Parathyroid adenoma (tissue), 2 donors: Measurements from ENCODE around the gene CDNF.
A peak's percentile ranks its signal among the peaks of the same experiment; 100 is the strongest.

Experiments used
- H2AFZ ChIP-seq: fragments of 300-600 bp; sonication (generic); one replicate; pipeline ENCODE4 v1.7.0; 2017; ENCODE audit warnings: antibody characterized with exemption, mild to moderate bottlenecking
- H3K27ac ChIP-seq: fragments of 300-600 bp; sonication (generic); one replicate; pipeline ENCODE4 v1.7.0; 2017
- H3K27me3 ChIP-seq: fragments of 300-600 bp; sonication (generic); one replicate; pipeline ENCODE4 v1.7.0; 2017; ENCODE audit warnings: low read length; ENCODE audit not compliant: control insufficient read depth, insufficient read depth
- H3K36me3 ChIP-seq: fragments of 300-600 bp; sonication (generic); one replicate; pipeline ENCODE4 v1.7.0; 2017; ENCODE audit warnings: low read length; ENCODE audit not compliant: control insufficient read depth, insufficient read depth
- H3K4me1 ChIP-seq: fragments of 300-600 bp; sonication (generic); one replicate; pipeline ENCODE4 v1.7.0; 2017; ENCODE audit warnings: control low read depth
- H3K4me2 ChIP-seq: fragments of 300-600 bp; sonication (generic); one replicate; pipeline ENCODE4 v1.7.0; 2017; ENCODE audit warnings: low read length
- H3K4me3 ChIP-seq: fragments of 300-600 bp; sonication (generic); one replicate; pipeline ENCODE4 v1.7.0; 2017; ENCODE audit warnings: low read depth, low read length
- H3K79me2 ChIP-seq: fragments of 300-600 bp; sonication (generic); one replicate; pipeline ENCODE4 v1.7.0; 2017; ENCODE audit warnings: control low read depth
- H3K9ac ChIP-seq: fragments of 300-600 bp; sonication (generic); one replicate; pipeline ENCODE4 v1.7.0; 2017; ENCODE audit warnings: mild to moderate bottlenecking
- H3K9me3 ChIP-seq: fragments of 300-600 bp; sonication (generic); one replicate; pipeline ENCODE4 v1.7.0; 2017; ENCODE audit warnings: low read length; ENCODE audit not compliant: control insufficient read depth
- TF ChIP-seq, protein P1 (sequence below): fragments of 300-600 bp; sonication (generic); IDR thresholded peaks from one replicate; pipeline ENCODE4 v1.7.0; 2017; ENCODE audit warnings: antibody characterized with exemption, mild to moderate bottlenecking
- donor health status: primary hyperparathyroidism.

The CDNF gene

DNA sequence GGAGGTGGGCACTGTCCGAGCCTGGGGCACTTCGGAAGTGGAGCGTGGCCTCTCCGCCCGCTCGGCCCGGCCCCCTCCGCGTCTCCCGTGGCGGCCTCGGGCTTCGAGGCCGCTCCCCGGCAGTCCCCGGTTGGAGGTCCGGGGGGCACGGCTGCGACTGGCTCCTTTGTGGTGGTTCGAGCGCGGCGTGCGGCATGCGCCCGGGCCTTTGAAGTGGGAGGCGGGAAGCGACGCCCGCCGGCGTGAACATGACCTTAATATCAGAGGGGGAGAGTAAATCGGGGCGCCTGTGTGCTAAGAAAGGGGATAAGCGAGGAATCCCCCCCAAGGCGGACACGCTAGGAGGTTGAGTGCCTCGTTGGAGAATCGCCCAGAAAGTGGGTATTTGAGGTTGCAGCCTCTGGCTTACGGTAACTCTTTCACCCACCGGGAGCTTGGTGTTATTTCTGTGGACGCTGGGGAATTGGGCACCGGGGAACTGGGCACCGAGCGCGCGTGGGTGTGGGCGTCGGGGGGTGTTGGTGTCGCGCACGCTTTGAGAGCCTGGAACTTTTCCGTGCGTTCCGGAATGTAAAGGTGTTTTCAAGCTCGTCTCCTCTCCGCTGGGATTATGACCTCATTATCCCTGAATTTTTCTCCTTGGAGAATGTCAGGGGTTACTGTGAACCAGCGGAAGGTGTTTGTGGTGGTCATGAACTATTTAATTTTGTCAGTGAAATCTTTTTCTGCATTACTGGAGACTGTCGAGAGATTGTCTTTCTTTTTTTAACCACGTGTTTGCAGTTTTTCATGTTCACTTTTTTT is 41.5 kb upstream of the CDNF start:
- H3K9me3 ChIP-seq: no peaks in the 10 kb centered on the region
- peaks cover 10% of the 10 kb centered on the region for H3K4me1 ChIP-seq
- no peaks in the 10 kb centered on the region for H3K36me3 ChIP-seq
- H2AFZ ChIP-seq: peak overlapping the region; percentile 90
- H3K27ac ChIP-seq: peak overlapping the region; percentile 40
- peaks cover 9% of the 10 kb centered on the region for H3K79me2 ChIP-seq
- peak overlapping the region; percentile 55 for H3K9ac ChIP-seq
- H3K4me3 ChIP-seq: peak overlapping the region; percentile 73
- TF ChIP-seq, protein P1, sequence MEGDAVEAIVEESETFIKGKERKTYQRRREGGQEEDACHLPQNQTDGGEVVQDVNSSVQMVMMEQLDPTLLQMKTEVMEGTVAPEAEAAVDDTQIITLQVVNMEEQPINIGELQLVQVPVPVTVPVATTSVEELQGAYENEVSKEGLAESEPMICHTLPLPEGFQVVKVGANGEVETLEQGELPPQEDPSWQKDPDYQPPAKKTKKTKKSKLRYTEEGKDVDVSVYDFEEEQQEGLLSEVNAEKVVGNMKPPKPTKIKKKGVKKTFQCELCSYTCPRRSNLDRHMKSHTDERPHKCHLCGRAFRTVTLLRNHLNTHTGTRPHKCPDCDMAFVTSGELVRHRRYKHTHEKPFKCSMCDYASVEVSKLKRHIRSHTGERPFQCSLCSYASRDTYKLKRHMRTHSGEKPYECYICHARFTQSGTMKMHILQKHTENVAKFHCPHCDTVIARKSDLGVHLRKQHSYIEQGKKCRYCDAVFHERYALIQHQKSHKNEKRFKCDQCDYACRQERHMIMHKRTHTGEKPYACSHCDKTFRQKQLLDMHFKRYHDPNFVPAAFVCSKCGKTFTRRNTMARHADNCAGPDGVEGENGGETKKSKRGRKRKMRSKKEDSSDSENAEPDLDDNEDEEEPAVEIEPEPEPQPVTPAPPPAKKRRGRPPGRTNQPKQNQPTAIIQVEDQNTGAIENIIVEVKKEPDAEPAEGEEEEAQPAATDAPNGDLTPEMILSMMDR: no peak
- H3K4me2 ChIP-seq: peak overlapping the region; percentile 81
- H3K27me3 ChIP-seq: no peaks in the 10 kb centered on the region

DNA sequence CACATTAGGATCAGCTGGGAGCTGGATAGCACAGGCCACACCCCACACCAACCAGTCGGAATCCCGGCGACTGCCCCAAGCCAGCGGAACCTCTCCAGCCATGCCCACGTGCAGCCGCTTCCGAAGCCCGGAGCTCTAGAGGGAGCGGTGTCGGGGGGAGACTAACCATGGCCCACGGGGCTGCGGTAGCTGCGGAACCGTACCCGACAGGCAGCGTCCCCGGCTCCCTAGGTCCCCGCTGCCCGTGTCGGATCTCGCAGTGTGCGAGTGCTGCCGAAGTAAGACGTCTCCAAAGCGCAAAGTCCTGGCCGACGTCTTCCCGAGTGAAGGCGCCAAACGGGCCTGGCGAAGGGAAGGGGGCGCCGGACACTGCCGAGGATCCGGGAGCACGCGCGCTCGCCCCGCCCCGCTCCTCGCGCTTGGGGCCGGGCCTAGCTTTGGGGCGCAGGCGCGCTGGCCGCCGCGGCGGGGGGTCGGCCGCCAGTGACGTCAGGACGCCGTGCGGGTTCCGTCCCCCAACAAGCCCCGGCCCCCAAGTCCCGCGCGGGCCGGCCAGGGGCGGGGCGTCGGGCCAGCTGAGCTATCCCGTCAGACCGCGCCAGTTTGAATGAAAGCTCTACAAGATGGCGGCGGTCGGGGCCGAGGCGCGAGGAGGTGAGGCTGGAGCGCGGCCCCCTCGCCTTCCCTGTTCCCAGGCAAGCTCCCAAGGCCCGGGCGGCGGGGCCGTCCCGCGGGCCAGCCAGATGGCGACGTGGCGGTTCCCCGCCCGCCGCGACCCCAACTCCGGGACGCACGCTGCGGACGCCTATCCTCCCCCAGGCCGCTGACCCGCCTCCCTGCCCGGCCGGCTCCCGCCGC is 40.7 kb upstream of the CDNF start, which contains the start of gene SUV39H2:
Gene SUV39H2 (plus strand): TSS at position 601 of the 858 bp plus-strand sequence. CDS start 23 bp downstream, at position 624.
- Histone ChIP-seq H3K36me3 (no peaks in the 10 kb centered on the region), H3K4me3 (peak within 1 kb of the TSS; percentile 94), H3K9ac (peak within 1 kb of the TSS; percentile 86), H3K27me3 (no peaks in the 10 kb centered on the region), H3K27ac (peak within 1 kb of the TSS; percentile 89), H3K4me2 (peak within 1 kb of the TSS; percentile 81), H3K79me2 (peaks cover 3% of the 10 kb centered on the region), H3K9me3 (no peaks in the 10 kb centered on the region), H3K4me1 (peaks cover 10% of the 10 kb centered on the region), H2AFZ (peak within 1 kb of the TSS; percentile 96)
- TF ChIP-seq, protein P1: no peak

DNA sequence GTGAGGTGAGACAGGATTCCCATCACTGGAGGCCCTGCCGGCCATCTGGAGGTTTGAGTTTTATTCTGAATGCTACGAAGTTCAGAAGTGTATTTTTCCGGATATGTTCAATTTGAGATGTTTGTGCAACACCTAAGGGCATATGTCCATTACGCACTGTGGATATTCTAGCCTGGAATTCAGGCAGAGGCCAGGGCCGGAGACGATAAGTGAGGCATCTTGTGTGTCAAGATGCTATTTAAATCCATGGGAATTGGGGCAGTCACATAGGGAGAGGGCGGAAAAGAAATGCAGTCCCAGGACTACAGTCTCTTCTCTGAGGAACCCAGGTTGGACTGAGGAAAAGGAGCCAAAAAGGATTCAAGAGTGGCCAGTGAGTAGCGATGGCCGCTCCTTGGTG is 38.9 kb upstream of the CDNF start:
- Histone ChIP-seq H3K9me3 (no peaks in the 10 kb centered on the region), H3K4me2 (no peak overlapping the region), H3K9ac (no peak overlapping the region), H3K79me2 (peaks cover 3% of the 10 kb centered on the region), H3K36me3 (no peaks in the 10 kb centered on the region), H2AFZ (no peak overlapping the region), H3K27ac (no peak overlapping the region), H3K4me1 (peaks cover 10% of the 10 kb centered on the region), H3K27me3 (no peaks in the 10 kb centered on the region), H3K4me3 (no peak overlapping the region)
- TF ChIP-seq, protein P1: no peak

DNA sequence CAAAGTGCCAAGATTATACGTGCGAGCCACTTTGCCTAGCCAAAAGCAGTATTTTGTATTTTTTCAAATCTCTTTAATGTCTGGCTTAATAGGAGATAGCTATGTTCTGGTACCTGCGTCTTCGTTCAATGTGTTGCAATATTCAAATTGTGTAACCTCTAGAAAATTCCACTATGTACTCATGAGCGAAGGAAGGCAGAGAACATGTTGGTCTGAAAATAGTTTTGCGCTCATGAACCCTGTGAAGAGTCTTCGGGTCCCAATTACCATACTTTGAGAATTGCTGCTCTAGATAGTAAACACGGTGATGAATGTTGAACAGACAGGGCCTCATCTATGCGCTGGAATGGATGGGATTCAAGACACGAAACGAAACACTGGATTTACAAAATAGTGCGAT is 38.1 kb upstream of the CDNF start:
- Histone ChIP-seq H3K27me3 (no peaks in the 10 kb centered on the region), H3K36me3 (no peaks in the 10 kb centered on the region), H3K27ac (no peak overlapping the region), H3K9me3 (no peaks in the 10 kb centered on the region), H3K4me1 (peaks cover 10% of the 10 kb centered on the region), H3K4me3 (no peak overlapping the region), H3K4me2 (no peak overlapping the region), H3K79me2 (peaks cover 3% of the 10 kb centered on the region), H2AFZ (no peak overlapping the region), H3K9ac (no peak overlapping the region)
- TF ChIP-seq, protein P1: no peak
